COR-L47 (cell line): ENCODE measurements around the gene HEYL.

Source experiments
- DNase-seq: peaks from one replicate; lab custom pipeline; 2025; lab: John Stamatoyannopoulos, UW

Gene HEYL

GRCh38 chr1:39666772-39667171 lies 27.3 kb upstream of the HEYL start:
- no peak for DNase-seq

GRCh38 chr1:39663559-39663958 lies 24.1 kb upstream of the HEYL start:
- no peak for DNase-seq

- no peak for DNase-seq
Measured at GRCh38 chr1:39662861-39663260, 23.4 kb upstream of the HEYL start.

GRCh38 chr1:39659538-39659937 lies 20.1 kb upstream of the HEYL start:
- DNase-seq = no peak

GRCh38 chr1:39659110-39659509 lies 19.7 kb upstream of the HEYL start:
- no peak for DNase-seq

- peak; percentile 56 for DNase-seq
Measured at GRCh38 chr1:39657923-39658485, 18.6 kb upstream of the HEYL start.

GRCh38 chr1:39657402-39657801 lies 18.0 kb upstream of the HEYL start:
- no peak for DNase-seq

- DNase-seq = no peak
Measured at GRCh38 chr1:39656391-39656790, 16.9 kb upstream of the HEYL start.

- DNase-seq = no peak
Measured at GRCh38 chr1:39655578-39656268, 16.3 kb upstream of the HEYL start.

- DNase-seq = no peak
Measured at GRCh38 chr1:39654291-39654690, 14.8 kb upstream of the HEYL start.

- peak; percentile 69 for DNase-seq
Measured at GRCh38 chr1:39653546-39654031, 14.1 kb upstream of the HEYL start.

GRCh38 chr1:39652554-39652953 lies 13.1 kb upstream of the HEYL start:
- DNase-seq = no peak

GRCh38 chr1:39652105-39652504 lies 12.7 kb upstream of the HEYL start:
- DNase-seq = no peak

GRCh38 chr1:39650431-39650830 lies 11.0 kb upstream of the HEYL start:
- DNase-seq = no peak

GRCh38 chr1:39649636-39650185 lies 10.3 kb upstream of the HEYL start:
- DNase-seq = no peak

- DNase-seq = no peak
Measured at GRCh38 chr1:39648496-39648895, 9.1 kb upstream of the HEYL start.

- DNase-seq = no peak
Measured at GRCh38 chr1:39647247-39647646, 7.8 kb upstream of the HEYL start.

GRCh38 chr1:39646232-39647081 lies 7.0 kb upstream of the HEYL start:
- DNase-seq = no peak

- DNase-seq = no peak
Measured at GRCh38 chr1:39645411-39646043, 6.1 kb upstream of the HEYL start.

GRCh38 chr1:39643705-39644104 lies 4.3 kb upstream of the HEYL start:
- no peak for DNase-seq

GRCh38 chr1:39642796-39643195 lies 3.4 kb upstream of the HEYL start:
- DNase-seq = no peak

- DNase-seq = no peak
Measured at GRCh38 chr1:39640861-39641260, 1.4 kb upstream of the HEYL start.
